Esophagus mucosa (tissue), 1 donor: Measurements from ENCODE around the gene NAB1. TPM values are rescaled to one million over a fixed set of nuclear protein-coding genes. Genes with fewer than 3 reads are reported as not detected.

Experiments used
- ATAC-seq: fragments of 200-7000 bp; cut with Tn5 transposase; one replicate; pipeline ENCODE4 v1.9.1; 2020
- total RNA-seq: library from RNA; stranded (reverse); gene quantifications from one replicate; pipeline ENCODE4 v1.2.4, GENCODE V29; 2023
- donor health status: DM: yes; HTN: yes; CAD: no.

Gene NAB1
- total RNA-seq, 1 donor from 2014 or later: 45.2 TPM

GRCh38 chr2:190637903-190638618, 10.8 kb upstream of the NAB1 start:
- ATAC-seq: peak; percentile 4

DNA sequence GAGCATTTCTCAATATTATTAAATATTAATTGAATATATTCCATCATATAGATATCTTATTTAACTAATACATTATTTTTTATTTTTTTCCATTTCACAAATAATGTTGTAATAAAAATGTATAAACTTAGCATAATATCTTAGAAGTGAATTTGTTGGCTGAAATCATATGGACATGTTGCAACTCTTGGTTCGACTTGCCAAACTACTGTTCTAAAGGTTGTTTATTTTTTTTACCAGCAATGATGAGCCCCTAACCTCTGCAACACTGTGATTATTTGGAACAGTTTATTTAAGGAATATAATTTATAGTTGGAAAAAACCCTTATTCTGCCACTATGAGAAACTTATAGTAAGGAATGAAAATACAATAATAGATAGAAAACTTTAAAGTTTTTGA, 8.8 kb upstream of the NAB1 start:
- ATAC-seq: no peak

GRCh38 chr2:190641469-190641868, 7.4 kb upstream of the NAB1 start:
- no peak for ATAC-seq

- no peak for ATAC-seq
Measured at GRCh38 chr2:190646780-190647522, 1.9 kb upstream of the NAB1 start.

- peak; percentile 91 for ATAC-seq
Measured at GRCh38 chr2:190648289-190649034, 421 bp upstream of the NAB1 start.

GRCh38 chr2:190649798-190650390, 1.0 kb downstream of the NAB1 start:
- ATAC-seq: no peak

GRCh38 chr2:190651413-190651812, 2.5 kb downstream of the NAB1 start:
- ATAC-seq: no peak

- no peak for ATAC-seq
Measured at GRCh38 chr2:190653231-190653630, 4.3 kb downstream of the NAB1 start.

DNA sequence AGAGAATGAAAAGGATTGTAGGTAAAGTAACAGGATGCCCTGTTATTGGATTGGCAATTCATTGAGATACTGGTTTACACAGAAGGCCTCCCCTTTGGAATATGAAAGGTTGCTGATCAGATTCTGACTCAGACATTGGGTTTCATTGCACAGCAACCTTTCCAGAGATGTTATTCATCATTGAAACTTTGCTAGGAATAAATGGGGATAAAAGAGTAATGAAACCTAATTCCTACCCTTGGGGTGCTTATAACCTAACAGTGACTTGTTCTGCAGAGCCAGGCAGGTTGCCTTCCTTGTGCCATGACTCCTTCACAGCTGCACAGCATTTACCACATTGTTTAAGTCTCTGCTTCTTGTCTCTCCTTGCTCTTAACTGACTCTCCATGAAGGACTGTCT, 5.0 kb downstream of the NAB1 start:
- ATAC-seq: peak; percentile 54

DNA sequence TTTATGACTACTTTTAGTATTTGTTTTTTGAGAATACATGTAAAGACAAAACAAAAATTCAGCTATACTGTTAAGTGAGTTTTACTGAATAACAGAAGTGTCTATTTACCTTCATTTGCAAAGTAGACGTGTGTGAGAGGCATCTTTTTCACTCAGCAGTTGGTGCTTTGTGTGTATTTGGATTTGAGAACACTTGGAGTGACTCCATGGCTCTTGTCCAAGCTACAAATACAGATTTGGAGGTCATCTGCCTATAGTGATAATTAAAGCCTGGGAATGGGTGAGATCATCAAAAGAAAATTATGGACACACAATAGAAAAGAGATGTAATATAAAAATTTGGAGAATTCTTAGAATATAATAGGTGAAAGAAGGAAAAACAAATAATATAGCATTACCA, 6.2 kb downstream of the NAB1 start:
- ATAC-seq: no peak

DNA sequence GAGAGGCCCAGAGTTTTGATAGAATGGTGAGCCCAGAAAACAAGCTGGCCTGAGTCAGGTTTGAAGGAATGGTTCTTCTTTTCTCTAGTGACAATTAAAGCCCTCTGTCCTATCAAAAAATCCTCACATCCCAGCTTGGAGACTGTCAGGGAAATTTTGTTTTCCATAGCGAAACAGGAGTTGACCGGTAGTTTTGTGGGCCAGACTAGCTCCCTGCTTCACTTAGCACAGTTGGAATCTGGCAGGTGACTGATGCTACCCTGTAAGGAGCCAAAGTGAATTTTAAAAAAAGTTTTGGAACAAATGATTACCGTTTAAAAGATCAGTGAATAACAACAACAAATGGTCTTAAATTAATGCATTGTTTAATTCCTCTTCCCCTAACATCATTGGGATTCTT, 6.7 kb downstream of the NAB1 start:
- no peak for ATAC-seq

DNA sequence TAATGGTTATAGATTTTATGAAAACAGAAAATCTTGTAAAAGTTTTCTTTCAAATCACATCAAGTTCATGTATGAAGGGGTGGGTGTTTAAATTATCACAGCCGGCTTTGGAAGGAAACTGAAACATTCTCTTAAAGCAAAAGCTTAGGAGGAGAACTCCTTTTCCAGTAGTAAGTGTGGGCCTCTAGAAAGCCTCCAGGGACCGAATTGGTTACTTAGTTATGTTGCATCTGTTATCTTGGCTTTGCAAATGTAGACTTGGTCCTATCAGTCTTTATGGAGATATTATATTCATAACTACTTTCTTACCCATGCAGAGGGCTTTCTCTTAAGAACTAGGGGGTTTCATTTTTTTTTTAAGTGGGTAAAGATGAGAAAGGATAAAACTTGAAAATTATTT, 7.4 kb downstream of the NAB1 start:
- no peak for ATAC-seq

DNA sequence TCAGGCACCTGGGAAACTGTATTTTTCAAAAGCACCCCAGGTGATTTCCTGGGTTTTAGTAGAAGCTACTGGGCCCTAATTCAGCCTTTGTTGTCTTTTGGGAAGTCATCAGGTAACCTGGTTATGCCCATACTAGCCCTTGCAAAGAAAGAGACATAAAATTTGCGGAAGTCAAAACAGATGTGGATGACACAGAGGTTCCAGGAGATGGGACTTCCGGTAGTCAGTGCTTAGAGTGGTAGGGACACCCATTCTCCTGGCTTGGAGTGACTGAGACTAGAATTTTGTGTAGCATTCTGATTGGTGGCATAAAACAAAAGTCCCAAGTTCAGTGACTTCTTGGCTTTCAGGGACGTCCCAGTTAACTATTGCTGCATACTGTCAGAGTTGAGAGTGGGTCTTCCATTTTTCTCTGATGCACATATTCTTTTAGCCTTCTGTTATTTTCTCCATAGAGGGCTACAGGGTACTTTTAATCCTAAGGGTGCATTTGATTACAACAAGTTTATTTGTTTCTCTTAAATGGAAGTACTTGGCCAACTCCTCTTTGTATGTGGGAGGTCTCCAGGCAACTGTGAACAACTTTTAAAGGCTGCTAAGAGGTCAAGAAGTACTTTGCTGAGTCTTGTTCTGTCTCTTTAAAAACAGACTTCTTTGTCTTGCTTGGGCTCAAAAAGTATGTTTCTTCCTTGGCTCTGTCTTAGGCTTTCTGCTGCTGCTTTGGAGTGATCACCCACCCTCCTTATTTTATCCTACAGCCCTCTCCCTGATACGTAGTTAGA, 8.8 kb downstream of the NAB1 start:
- ATAC-seq: no peak

- ATAC-seq: no peak
Measured at GRCh38 chr2:190659553-190659952, 10.7 kb downstream of the NAB1 start.

GRCh38 chr2:190662754-190663153, 13.9 kb downstream of the NAB1 start:
- no peak for ATAC-seq

GRCh38 chr2:190663348-190663747, 14.5 kb downstream of the NAB1 start:
- ATAC-seq: no peak

- no peak for ATAC-seq
Measured at GRCh38 chr2:190663839-190664238, 15.0 kb downstream of the NAB1 start.

DNA sequence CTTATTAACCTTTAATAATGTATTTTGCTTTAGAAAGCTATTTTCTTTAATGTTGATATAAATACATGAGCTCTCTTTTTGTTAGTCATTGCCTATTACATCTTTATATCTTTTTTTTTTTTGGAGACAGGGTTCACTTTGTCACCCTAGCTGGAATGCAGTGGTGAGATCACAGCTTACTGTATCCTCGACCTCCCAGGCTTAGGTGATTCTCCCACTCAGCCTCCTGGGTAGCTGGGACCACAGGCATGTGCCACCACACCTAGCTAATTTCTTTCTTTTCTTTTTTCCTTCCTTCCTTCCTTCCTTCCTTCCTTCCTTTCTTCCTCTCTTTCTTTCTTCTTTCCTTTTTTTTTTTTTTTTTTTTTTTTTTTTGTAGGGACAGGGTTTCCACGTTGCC, 15.4 kb downstream of the NAB1 start:
- ATAC-seq: no peak

DNA sequence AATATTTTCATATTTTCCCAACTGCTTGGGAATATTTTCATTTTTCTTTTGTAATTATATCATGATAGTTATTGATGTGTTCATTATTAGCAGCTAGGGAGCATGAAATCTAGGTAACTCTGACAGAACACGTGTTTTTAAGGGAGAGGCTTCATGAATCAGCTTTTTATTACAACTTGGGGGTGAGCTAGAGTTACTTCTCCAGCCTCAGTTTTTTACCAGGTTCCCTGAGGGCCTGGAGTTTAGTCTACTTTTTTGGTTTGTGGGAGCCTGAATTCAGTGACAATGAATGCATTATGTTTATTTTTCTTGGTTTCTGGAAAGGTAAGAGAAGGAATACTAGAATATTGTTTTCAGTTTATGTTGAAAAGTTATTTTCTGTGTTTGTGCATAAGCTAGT, 18.0 kb downstream of the NAB1 start:
- no peak for ATAC-seq

- ATAC-seq: no peak
Measured at GRCh38 chr2:190668892-190669291, 20.0 kb downstream of the NAB1 start.

DNA sequence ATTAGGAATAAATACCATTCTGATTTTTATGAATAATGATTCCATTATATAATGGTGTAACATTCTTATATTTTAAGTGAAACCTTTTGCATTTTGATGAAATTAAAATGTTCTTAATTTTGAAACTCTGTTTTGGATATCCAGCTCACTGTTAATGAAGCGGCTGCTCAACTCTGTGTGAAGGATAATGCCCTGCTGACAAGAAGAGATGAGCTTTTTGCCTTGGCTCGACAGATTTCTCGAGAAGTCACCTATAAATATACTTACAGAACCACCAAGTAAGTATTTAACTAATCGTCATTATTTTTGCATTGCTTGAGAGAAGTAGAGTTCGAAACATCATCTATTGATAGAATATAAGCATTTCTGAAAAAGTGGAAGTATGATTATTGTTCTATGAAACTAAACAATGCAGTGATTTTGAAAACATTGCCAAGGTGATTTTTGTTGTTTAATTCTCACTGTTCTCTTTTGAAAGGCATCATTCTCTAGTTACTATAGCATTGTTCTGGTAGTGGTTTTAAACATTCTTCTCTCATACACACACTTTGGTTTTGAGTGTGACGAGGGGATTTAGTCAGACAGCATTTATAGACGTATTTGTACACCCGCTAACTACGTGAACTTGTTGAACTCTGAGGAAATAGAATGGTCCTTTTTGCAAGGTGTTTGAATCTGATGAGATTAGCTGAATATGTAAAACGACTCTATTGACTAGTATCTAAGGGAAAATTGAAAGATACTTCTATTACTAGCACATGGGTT, 21.5 kb downstream of the NAB1 start:
- ATAC-seq: no peak
